HG03432 (cell line): ENCODE data around the gene MBOAT7.
"Not testable (repeated sequence)": the region's sequence is repeated elsewhere in the genome, so short reads cannot be mapped to it uniquely, and the experiment has no call there.

Experiments
- ATAC-seq: cut with Tn5 transposase; IDR thresholded peaks from one replicate; pipeline ENCODE4 v1.9.1; 2021; ENCODE audit warnings: mild to moderate bottlenecking, moderate library complexity; ENCODE audit not compliant: unreplicated experiment

The MBOAT7 gene

GRCh38 chr19:54189145-54189734 is at the start of gene MBOAT7:
TSS of gene MBOAT7 (minus strand) at chr19:54189580. CDS start at chr19:54188508, 1,072 bp downstream.
- peak; percentile 21 for ATAC-seq

- no peak for ATAC-seq
Observed at GRCh38 chr19:54233941-54234340, 44.6 kb upstream of the MBOAT7 start.

- ATAC-seq, result no peak
Observed at GRCh38 chr19:54231077-54231931, 41.9 kb upstream of the MBOAT7 start.

GRCh38 chr19:54230031-54230430 is 40.7 kb upstream of the MBOAT7 start:
- ATAC-seq, result no peak

GRCh38 chr19:54229146-54229545 is 39.8 kb upstream of the MBOAT7 start:
- no peak for ATAC-seq

- ATAC-seq, result not testable (repeated sequence)
Observed at GRCh38 chr19:54224619-54225018, 35.2 kb upstream of the MBOAT7 start.

GRCh38 chr19:54223937-54224281 is 34.5 kb upstream of the MBOAT7 start:
- not testable (repeated sequence) for ATAC-seq

GRCh38 chr19:54223277-54223936 is 34.0 kb upstream of the MBOAT7 start:
- not testable (repeated sequence) for ATAC-seq

GRCh38 chr19:54222474-54223276 is 33.3 kb upstream of the MBOAT7 start, which contains the start of gene LILRB3:
TSS of gene LILRB3 (minus strand) at chr19:54223007. CDS start at chr19:54222976, 31 bp downstream.
- ATAC-seq, result not testable (repeated sequence)

- not testable (repeated sequence) for ATAC-seq
Observed at GRCh38 chr19:54221947-54222346, 32.6 kb upstream of the MBOAT7 start.

- ATAC-seq, result not testable (repeated sequence)
Observed at GRCh38 chr19:54219702-54220101, 30.3 kb upstream of the MBOAT7 start.

GRCh38 chr19:54218960-54219661 is 29.7 kb upstream of the MBOAT7 start:
- no peak for ATAC-seq

- no peak for ATAC-seq
Observed at GRCh38 chr19:54218259-54218658, 28.9 kb upstream of the MBOAT7 start.

GRCh38 chr19:54217517-54218247 is 28.3 kb upstream of the MBOAT7 start:
- ATAC-seq, result not testable (repeated sequence)

GRCh38 chr19:54216869-54217268 is 27.5 kb upstream of the MBOAT7 start:
- no peak for ATAC-seq

- ATAC-seq, result not testable (repeated sequence)
Observed at GRCh38 chr19:54214734-54215133, 25.4 kb upstream of the MBOAT7 start.

GRCh38 chr19:54214217-54214616 is 24.8 kb upstream of the MBOAT7 start:
- not testable (repeated sequence) for ATAC-seq

- ATAC-seq, result no peak
Observed at GRCh38 chr19:54211235-54211634, 21.9 kb upstream of the MBOAT7 start.

- no peak for ATAC-seq
Observed at GRCh38 chr19:54209811-54210494, 20.6 kb upstream of the MBOAT7 start.
